Stimulated activated naive CD8-positive, alpha-beta T cell treated with anti-CD3 and anti-CD28 coated beads, Interleukin-15, Interleukin-2, amounts not matched to agents 100 ng/mL and 50 ng/mL, for 24 hours (primary cell): ENCODE results near the gene DRAP1.

ENCODE experiments used
- H3K27ac Mint-ChIP-seq: one replicate; pipeline ENCODE4 v1.8.0; 2021; ENCODE audit warnings: mild to moderate bottlenecking, mixed read lengths
- H3K27me3 Mint-ChIP-seq: one replicate; pipeline ENCODE4 v1.8.0; 2021; ENCODE audit warnings: mixed read lengths
- H3K36me3 Mint-ChIP-seq: one replicate; pipeline ENCODE4 v1.8.0; 2021; ENCODE audit warnings: low read depth, mixed read lengths
- H3K4me1 Mint-ChIP-seq: one replicate; pipeline ENCODE4 v1.8.0; 2021; ENCODE audit warnings: low read depth, mixed read lengths
- H3K4me3 Mint-ChIP-seq: one replicate; pipeline ENCODE4 v1.8.0; 2021; ENCODE audit warnings: mild to moderate bottlenecking, mixed read lengths
- H3K9me3 Mint-ChIP-seq: one replicate; pipeline ENCODE4 v1.8.0; 2021; ENCODE audit warnings: mixed read lengths

DRAP1 gene

GRCh38 chr11:65952052-65952521 lies 32.9 kb downstream of the DRAP1 start:
- Mint-ChIP-seq H3K4me3 (no peak overlapping the region), H3K27ac (no peak overlapping the region), H3K36me3 (no peaks in the 10 kb centered on the region), H3K9me3 (no peaks in the 10 kb centered on the region), H3K27me3 (no peaks in the 10 kb centered on the region), H3K4me1 (peaks cover 8% of the 10 kb centered on the region)

- Mint-ChIP-seq H3K4me1 (peaks cover 16% of the 10 kb centered on the region), H3K27ac (no peak overlapping the region), H3K27me3 (no peaks in the 10 kb centered on the region), H3K36me3 (no peaks in the 10 kb centered on the region), H3K9me3 (no peaks in the 10 kb centered on the region), H3K4me3 (no peak overlapping the region)
Measured at GRCh38 chr11:65953471-65953870, 34.2 kb downstream of the DRAP1 start.

- no peaks in the 10 kb centered on the region for H3K9me3 Mint-ChIP-seq
- H3K27me3 Mint-ChIP-seq = no peaks in the 10 kb centered on the region
- H3K27ac Mint-ChIP-seq = no peak overlapping the region
- peaks cover 16% of the 10 kb centered on the region for H3K4me1 Mint-ChIP-seq
- no peak overlapping the region for H3K4me3 Mint-ChIP-seq
- H3K36me3 Mint-ChIP-seq = no peaks in the 10 kb centered on the region
Measured at GRCh38 chr11:65954771-65955170, 35.5 kb downstream of the DRAP1 start.

GRCh38 chr11:65958291-65958690 lies 39.1 kb downstream of the DRAP1 start:
- Mint-ChIP-seq H3K36me3 (peaks cover 11% of the 10 kb centered on the region), H3K4me1 (peaks cover 42% of the 10 kb centered on the region), H3K27ac (no peak overlapping the region), H3K4me3 (no peak overlapping the region), H3K27me3 (no peaks in the 10 kb centered on the region), H3K9me3 (no peaks in the 10 kb centered on the region)

- peaks cover 12% of the 10 kb centered on the region for H3K36me3 Mint-ChIP-seq
- no peaks in the 10 kb centered on the region for H3K9me3 Mint-ChIP-seq
- H3K27me3 Mint-ChIP-seq = no peaks in the 10 kb centered on the region
- no peak overlapping the region for H3K27ac Mint-ChIP-seq
- H3K4me3 Mint-ChIP-seq = no peak overlapping the region
- H3K4me1 Mint-ChIP-seq = peaks cover 48% of the 10 kb centered on the region
Measured at GRCh38 chr11:65958774-65959420, 39.7 kb downstream of the DRAP1 start.

- peaks cover 52% of the 10 kb centered on the region for H3K4me1 Mint-ChIP-seq
- peak overlapping the region; percentile 92 for H3K4me3 Mint-ChIP-seq
- H3K27me3 Mint-ChIP-seq = no peaks in the 10 kb centered on the region
- peak overlapping the region; percentile 98 for H3K27ac Mint-ChIP-seq
- no peaks in the 10 kb centered on the region for H3K9me3 Mint-ChIP-seq
- H3K36me3 Mint-ChIP-seq = peaks cover 18% of the 10 kb centered on the region
Measured at GRCh38 chr11:65960824-65961266, 41.6 kb downstream of the DRAP1 start.

GRCh38 chr11:65961267-65962140 lies 42.3 kb downstream of the DRAP1 start, which contains the start of gene SART1:
Gene SART1, plus strand, starts transcription at chr11:65961734. Its CDS starts 47 bp downstream, at chr11:65961781.
- Mint-ChIP-seq H3K27me3 (no peaks in the 10 kb centered on the region), H3K4me1 (peaks cover 50% of the 10 kb centered on the region), H3K9me3 (no peaks in the 10 kb centered on the region), H3K27ac (peak within 1 kb of the TSS; percentile 98), H3K36me3 (peaks cover 25% of the 10 kb centered on the region), H3K4me3 (peak within 1 kb of the TSS; percentile 92)

- H3K27ac Mint-ChIP-seq = peak overlapping the region; percentile 78
- H3K9me3 Mint-ChIP-seq = no peaks in the 10 kb centered on the region
- H3K27me3 Mint-ChIP-seq = no peaks in the 10 kb centered on the region
- H3K4me1 Mint-ChIP-seq = peaks cover 43% of the 10 kb centered on the region
- H3K4me3 Mint-ChIP-seq = peak overlapping the region; percentile 92
- peaks cover 26% of the 10 kb centered on the region for H3K36me3 Mint-ChIP-seq
Measured at GRCh38 chr11:65962141-65962564, 42.9 kb downstream of the DRAP1 start.

- Mint-ChIP-seq H3K9me3 (no peaks in the 10 kb centered on the region), H3K36me3 (peaks cover 41% of the 10 kb centered on the region), H3K4me1 (peaks cover 36% of the 10 kb centered on the region), H3K4me3 (no peak overlapping the region), H3K27ac (no peak overlapping the region), H3K27me3 (no peaks in the 10 kb centered on the region)
Measured at GRCh38 chr11:65964906-65965305, 45.7 kb downstream of the DRAP1 start.

GRCh38 chr11:65965986-65966762 lies 46.9 kb downstream of the DRAP1 start:
- Mint-ChIP-seq H3K27ac (no peak overlapping the region), H3K4me3 (no peak overlapping the region), H3K4me1 (peaks cover 30% of the 10 kb centered on the region), H3K27me3 (no peaks in the 10 kb centered on the region), H3K9me3 (no peaks in the 10 kb centered on the region), H3K36me3 (peaks cover 48% of the 10 kb centered on the region)

GRCh38 chr11:65967329-65967934 lies 48.2 kb downstream of the DRAP1 start:
- H3K27ac Mint-ChIP-seq = no peak overlapping the region
- no peaks in the 10 kb centered on the region for H3K27me3 Mint-ChIP-seq
- H3K4me3 Mint-ChIP-seq = no peak overlapping the region
- peaks cover 23% of the 10 kb centered on the region for H3K4me1 Mint-ChIP-seq
- H3K9me3 Mint-ChIP-seq = no peaks in the 10 kb centered on the region
- H3K36me3 Mint-ChIP-seq = peaks cover 54% of the 10 kb centered on the region

- Mint-ChIP-seq H3K9me3 (no peaks in the 10 kb centered on the region), H3K36me3 (peaks cover 55% of the 10 kb centered on the region), H3K27ac (no peak overlapping the region), H3K27me3 (no peaks in the 10 kb centered on the region), H3K4me3 (no peak overlapping the region), H3K4me1 (peaks cover 8% of the 10 kb centered on the region)
Measured at GRCh38 chr11:65968600-65969482, 49.6 kb downstream of the DRAP1 start.
